T-cell (primary cell): ENCODE results near the gene SRRM4. TPM values are rescaled to one million over a fixed set of nuclear protein-coding genes. Genes with fewer than 3 reads are reported as not detected.

Experiments
- ATAC-seq, 4 experiments: fragments of 200-7000 bp in 3 of 4; fragments of 150-1000 bp in 1 of 4; cut with Tn5 transposase; replicated peaks in 1 of 4; 1 replicate in 3 of 4; 2 replicates in 1 of 4; pipeline ENCODE4 v1.10.0; 2021; ENCODE audit warnings: moderate library complexity in 3 of 4, mild to moderate bottlenecking in 2 of 4, moderate number of reproducible peaks in 1 of 4
- CTCF ChIA-PET, 2 donors: fragments of 300-600 bp; sonication (Branson Sonifier 250); formaldehyde crosslinking; loops; one replicate each; lab custom pipeline; 2022; ENCODE audit warnings: antibody characterized with exemption in 2 of 2; lab: Charles Lee
- POLR2A ChIA-PET, 2 donors: fragments of 300-600 bp; sonication (Branson Sonifier 250); formaldehyde crosslinking; loops; one replicate each; lab custom pipeline; 2022; ENCODE audit warnings: antibody characterized with exemption in 2 of 2; lab: Charles Lee
- DNase-seq, 35 experiments: peaks; one replicate each; pipeline versions ENCODE4 v3.0.0 to v3.0.0-alpha.2; 2013 to 2023
- H3K27ac ChIP-seq: one replicate; pipeline ENCODE4 v1.5.1; 2013; ENCODE audit warnings: low read length
- H3K27me3 ChIP-seq, 2 experiments: replicated peaks in 1 of 2; 1 replicate in 1 of 2; 2 replicates in 1 of 2; pipeline versions ENCODE4 v1.6.1 to v1.7.0; 2013; ENCODE audit warnings: low read length in 1 of 2, mixed read lengths in 1 of 2; ENCODE audit not compliant: control insufficient read depth in 2 of 2, insufficient read depth in 2 of 2; ENCODE audit errors: extremely low read depth in 1 of 2
- H3K36me3 ChIP-seq, 2 donors: 1 replicate in 1 of 2; 2 replicates in 1 of 2; pipeline versions ENCODE4 v1.6.1 to v1.7.0; 2013; ENCODE audit warnings: low read length in 1 of 2; ENCODE audit not compliant: control insufficient read depth in 2 of 2, insufficient read depth in 1 of 2; ENCODE audit errors: extremely low read depth in 1 of 2
- H3K4me1 ChIP-seq, 2 experiments: 1 replicate in 1 of 2; 2 replicates in 1 of 2; pipeline versions ENCODE4 v1.6.1 to v1.7.0; 2013; ENCODE audit warnings: low read length in 2 of 2, mixed read lengths in 1 of 2; ENCODE audit not compliant: insufficient read depth in 2 of 2, control insufficient read depth in 1 of 2; ENCODE audit errors: extremely low read depth in 1 of 2
- H3K4me3 ChIP-seq, 2 donors: 1 replicate in 1 of 2; 2 replicates in 1 of 2; pipeline versions ENCODE4 v1.5.1 to v1.7.0; 2013; ENCODE audit warnings: mild to moderate bottlenecking in 2 of 2, low read length in 1 of 2, moderate library complexity in 1 of 2; ENCODE audit not compliant: control insufficient read depth in 1 of 2; ENCODE audit errors: extremely low read depth in 1 of 2
- H3K9me3 ChIP-seq: 2 replicates; pipeline ENCODE4 v1.7.0; 2013
- H3K27ac Mint-ChIP-seq, 2 donors: one replicate each; pipeline ENCODE4 v1.8.0; 2020 to 2021; ENCODE audit warnings: mild to moderate bottlenecking in 2 of 2, mixed read lengths in 2 of 2
- H3K27me3 Mint-ChIP-seq, 2 donors: one replicate each; pipeline ENCODE4 v1.8.0; 2021 to 2022; ENCODE audit warnings: mixed read lengths in 2 of 2
- H3K36me3 Mint-ChIP-seq: one replicate; pipeline ENCODE4 v1.8.0; 2021; ENCODE audit warnings: mixed read lengths
- H3K4me1 Mint-ChIP-seq, 3 donors: one replicate each; pipeline ENCODE4 v1.8.0; 2020 to 2022; ENCODE audit warnings: mixed read lengths in 3 of 3, mild to moderate bottlenecking in 1 of 3
- H3K4me3 Mint-ChIP-seq, 3 donors: one replicate each; pipeline ENCODE4 v1.8.0; 2020 to 2022; ENCODE audit warnings: mild to moderate bottlenecking in 3 of 3, mixed read lengths in 3 of 3, moderate library complexity in 3 of 3
- H3K9me3 Mint-ChIP-seq, 3 donors: one replicate each; pipeline ENCODE4 v1.8.0; 2020 to 2022; ENCODE audit warnings: mixed read lengths in 3 of 3
- WGBS: methylation state at CpG from one replicate; pipeline ENCODE4 v1.1.5; 2013; ENCODE audit warnings: missing lambda C conversion rate; ENCODE audit not compliant: insufficient coverage; 5-methylcytosine and 5-hydroxymethylcytosine counted together
- total RNA-seq, 35 experiments: library from RNA in 6 of 35; stranded (reverse) in 6 of 35; fragments of 120-200 nt in 1 of 35; gene quantifications; one replicate each; pipeline versions ENCODE4 v1.2.1 to v1.2.4 and lab custom pipeline; 2013 to 2026

The SRRM4 gene
- total RNA-seq, 5 donors from 2014 or later (not counting 1 experiment from before 2014, with no cell fraction given), result not detected

DNA sequence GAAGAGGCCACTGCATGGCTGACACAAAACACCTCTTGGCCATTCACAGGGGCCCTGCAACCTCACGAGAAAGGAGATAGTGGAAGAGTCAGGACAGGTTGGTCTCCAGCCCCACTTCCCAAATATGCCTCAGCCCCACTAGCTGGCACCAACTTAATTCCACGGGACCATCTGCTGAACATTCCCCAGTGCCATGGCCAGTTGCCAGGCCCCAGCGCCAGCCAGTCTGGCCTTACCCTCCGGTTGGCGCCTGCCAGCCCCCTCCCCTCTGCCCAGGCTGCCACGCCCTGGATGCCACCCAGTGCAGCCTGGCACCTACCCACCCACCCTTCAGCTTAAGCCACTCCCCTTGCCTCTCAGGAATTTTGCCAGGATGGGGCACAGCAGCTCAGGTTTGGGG, 176.2 kb downstream of the SRRM4 start:
- ATAC-seq, result no peak
- Mint-ChIP-seq H3K27me3 (peaks cover 10 to 17% of the 10 kb centered on the region in 2 donors), H3K4me1 (no peaks in the 10 kb centered on the region), H3K36me3 (no peaks in the 10 kb centered on the region), H3K27ac (no peak overlapping the region), H3K4me3 (no peak overlapping the region), H3K9me3 (peaks cover 0 to 9% (median 1%) of the 10 kb centered on the region in 3 donors)
- no peaks in the 10 kb centered on the region for H3K36me3 ChIP-seq
- no peaks in the 10 kb centered on the region for H3K9me3 ChIP-seq
- no peak for DNase-seq
- no peak overlapping the region for H3K27ac ChIP-seq
- ChIA-PET CTCF (no interaction called here), POLR2A (no interaction called here)
- H3K4me3 ChIP-seq, result no peak overlapping the region
- H3K4me1 ChIP-seq, result no peaks in the 10 kb centered on the region
- WGBS, result 95% methylated on average over 4 of the region's 6 CpGs
- peaks cover 6 to 16% of the 10 kb centered on the region in 2 experiments for H3K27me3 ChIP-seq

DNA sequence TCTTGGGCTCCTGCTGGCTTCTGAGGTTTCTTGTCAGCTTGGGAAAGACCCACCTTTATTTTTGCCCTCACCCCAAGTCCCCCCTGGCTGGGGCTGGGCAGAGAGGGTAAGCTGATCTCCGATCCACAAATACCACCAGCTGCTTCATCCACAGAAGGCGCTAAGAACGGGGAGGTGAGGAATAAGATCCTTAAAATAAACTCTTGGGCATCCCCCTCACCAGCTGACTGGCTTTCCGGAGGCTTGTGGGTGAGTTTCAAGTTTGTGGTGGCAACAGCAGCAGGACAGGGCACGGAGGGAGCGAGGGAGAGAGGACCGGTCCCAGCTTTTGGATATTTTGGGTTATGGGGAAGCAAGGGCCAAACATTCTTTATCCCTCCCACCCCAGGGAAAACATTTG, 176.6 kb downstream of the SRRM4 start:
- Histone ChIP-seq H3K27ac (no peak overlapping the region), H3K4me1 (no peaks in the 10 kb centered on the region), H3K4me3 (no peak overlapping the region), H3K36me3 (no peaks in the 10 kb centered on the region), H3K9me3 (no peaks in the 10 kb centered on the region), H3K27me3 (peaks cover 2 to 16% of the 10 kb centered on the region in 2 experiments)
- ChIA-PET CTCF (no interaction called here), POLR2A (no interaction called here)
- H3K27me3 Mint-ChIP-seq, result peaks cover 13 to 15% of the 10 kb centered on the region in 2 donors
- H3K27ac Mint-ChIP-seq, result no peak overlapping the region
- ATAC-seq (no peak), DNase-seq (no peak)
- peaks cover 0 to 9% (median 0%) of the 10 kb centered on the region in 3 donors for H3K9me3 Mint-ChIP-seq
- no peaks in the 10 kb centered on the region for H3K36me3 Mint-ChIP-seq
- WGBS, result no CpG with 5 or more reads among the region's 7 CpGs
- H3K4me3 Mint-ChIP-seq, result no peak overlapping the region
- no peaks in the 10 kb centered on the region for H3K4me1 Mint-ChIP-seq

DNA sequence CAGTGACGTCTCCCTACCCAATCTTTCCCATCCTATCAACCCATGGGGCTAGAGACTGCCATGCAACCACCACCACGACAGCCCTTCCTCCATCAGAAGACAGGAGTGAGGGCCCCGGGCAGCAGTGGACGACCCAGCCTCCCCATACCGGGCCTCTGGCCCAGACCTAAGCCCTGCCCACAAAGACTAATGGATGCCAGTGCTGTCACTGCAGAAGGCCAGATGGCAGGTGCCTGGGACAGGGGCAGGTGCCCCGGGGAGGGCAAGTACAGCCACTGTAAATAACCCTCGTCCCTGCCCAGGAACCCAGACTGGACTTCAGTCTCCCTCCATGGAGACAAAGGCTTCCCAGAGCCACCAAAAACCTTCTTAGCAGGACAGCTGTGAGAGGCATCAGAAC, 177.1 kb downstream of the SRRM4 start:
- Histone ChIP-seq H3K27ac (no peak overlapping the region), H3K4me3 (no peak overlapping the region), H3K36me3 (no peaks in the 10 kb centered on the region), H3K27me3 (peaks cover 0 to 13% of the 10 kb centered on the region in 2 experiments), H3K4me1 (no peaks in the 10 kb centered on the region), H3K9me3 (no peaks in the 10 kb centered on the region)
- ChIA-PET CTCF (no interaction called here), POLR2A (no interaction called here)
- peaks cover 0 to 9% (median 0%) of the 10 kb centered on the region in 3 donors for H3K9me3 Mint-ChIP-seq
- no peaks in the 10 kb centered on the region for H3K36me3 Mint-ChIP-seq
- DNase-seq, result no peak
- H3K4me3 Mint-ChIP-seq, result no peak overlapping the region
- H3K4me1 Mint-ChIP-seq, result no peaks in the 10 kb centered on the region
- WGBS, result 71% methylated on average over 3 of the region's 7 CpGs
- H3K27me3 Mint-ChIP-seq, result peaks cover 13 to 14% of the 10 kb centered on the region in 2 donors
- no peak overlapping the region for H3K27ac Mint-ChIP-seq
- ATAC-seq, result no peak

DNA sequence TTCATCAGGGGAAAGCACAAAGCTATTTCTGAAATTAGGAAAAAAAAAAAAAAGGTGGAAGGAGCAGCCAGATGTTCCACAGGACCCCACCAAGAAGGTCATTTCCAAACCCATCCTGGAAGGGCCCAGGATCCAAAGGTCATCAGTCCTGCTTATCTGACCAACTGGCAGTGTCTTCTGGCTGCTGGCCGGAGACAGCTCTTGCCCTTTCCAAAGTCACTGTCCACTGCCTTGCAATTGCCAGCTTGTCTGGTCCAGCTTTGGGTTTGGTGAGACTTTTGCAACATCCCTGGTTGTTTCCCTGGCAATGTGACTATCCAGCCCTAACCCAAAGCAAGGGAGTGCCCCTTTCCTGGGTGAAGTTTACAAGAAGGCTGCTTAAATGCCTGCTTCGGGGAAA, 178.5 kb downstream of the SRRM4 start:
- Mint-ChIP-seq H3K4me3 (no peak overlapping the region), H3K27ac (no peak overlapping the region), H3K27me3 (peaks cover 7% of the 10 kb centered on the region in 2 donors), H3K4me1 (no peaks in the 10 kb centered on the region), H3K9me3 (peaks cover 0 to 3% (median 0%) of the 10 kb centered on the region in 3 donors), H3K36me3 (no peaks in the 10 kb centered on the region)
- Histone ChIP-seq H3K4me1 (no peaks in the 10 kb centered on the region), H3K9me3 (no peaks in the 10 kb centered on the region), H3K27ac (no peak overlapping the region), H3K27me3 (no peaks in the 10 kb centered on the region), H3K36me3 (no peaks in the 10 kb centered on the region), H3K4me3 (no peak overlapping the region)
- no peak for DNase-seq
- POLR2A ChIA-PET, result no interaction called here
- CTCF ChIA-PET, result no interaction called here
- ATAC-seq, result no peak
- WGBS, result 83% methylated on average over 2 of the region's 2 CpGs

DNA sequence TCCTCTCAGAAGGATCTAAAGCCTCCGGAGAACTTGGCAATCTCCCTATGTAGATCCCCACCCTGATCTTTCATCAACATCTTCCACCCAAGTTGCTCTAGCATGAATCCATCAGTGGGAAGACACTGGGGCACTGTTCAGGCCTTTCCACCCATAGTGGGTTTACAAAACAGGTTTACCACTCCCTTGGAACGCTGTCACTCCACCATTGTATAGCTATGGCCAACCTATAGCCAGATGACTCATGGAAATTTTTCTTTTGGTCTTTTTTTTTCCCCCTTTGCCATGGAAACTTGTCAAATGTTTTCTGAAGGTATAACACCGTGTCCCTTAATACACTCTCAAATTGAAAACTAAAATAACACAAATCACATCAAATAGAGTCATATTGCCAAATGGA, 186.6 kb downstream of the SRRM4 start:
- WGBS, result 69% methylated on average over 2 of the region's 3 CpGs
- H3K4me1 ChIP-seq, result no peaks in the 10 kb centered on the region
- POLR2A ChIA-PET, result no interaction called here
- Mint-ChIP-seq H3K27ac (no peak overlapping the region), H3K4me3 (no peak overlapping the region), H3K36me3 (no peaks in the 10 kb centered on the region), H3K27me3 (peaks cover 0 to 3% of the 10 kb centered on the region in 2 donors), H3K9me3 (peaks cover 3 to 13% (median 5%) of the 10 kb centered on the region in 3 donors), H3K4me1 (no peaks in the 10 kb centered on the region)
- no peak overlapping the region for H3K27ac ChIP-seq
- H3K4me3 ChIP-seq, result no peak overlapping the region
- CTCF ChIA-PET, result no interaction called here
- peaks cover 0 to 1% of the 10 kb centered on the region in 2 experiments for H3K27me3 ChIP-seq
- no peaks in the 10 kb centered on the region for H3K36me3 ChIP-seq
- DNase-seq (no peak), ATAC-seq (no peak)
- no peaks in the 10 kb centered on the region for H3K9me3 ChIP-seq

DNA sequence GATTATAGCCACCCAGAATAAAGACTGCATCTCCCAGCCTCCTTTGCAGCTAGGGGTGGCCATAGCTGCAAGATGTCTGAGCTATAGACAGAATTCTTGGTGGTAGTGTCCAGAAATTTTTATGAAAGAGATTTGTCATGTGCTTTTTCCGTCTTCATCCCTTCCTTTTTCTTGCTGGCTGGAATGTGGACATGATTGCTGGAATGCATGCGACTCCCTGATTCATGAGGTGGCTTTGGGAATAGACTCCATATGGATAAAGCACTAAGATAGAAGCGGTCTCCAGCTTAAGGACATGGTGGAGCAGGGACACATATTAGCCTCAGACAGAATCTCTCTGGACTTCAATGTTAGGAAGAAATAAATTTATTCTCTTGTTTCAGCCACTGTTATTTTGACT, 187.4 kb downstream of the SRRM4 start:
- 78% methylated on average over 1 of the region's 3 CpGs for WGBS
- Mint-ChIP-seq H3K27ac (no peak overlapping the region), H3K9me3 (peaks cover 3 to 13% (median 5%) of the 10 kb centered on the region in 3 donors), H3K36me3 (no peaks in the 10 kb centered on the region), H3K4me1 (no peaks in the 10 kb centered on the region), H3K4me3 (no peak overlapping the region), H3K27me3 (peaks cover 0 to 2% of the 10 kb centered on the region in 2 donors)
- Histone ChIP-seq H3K4me1 (no peaks in the 10 kb centered on the region), H3K27me3 (peaks cover 0 to 3% of the 10 kb centered on the region in 2 experiments), H3K27ac (no peak overlapping the region), H3K36me3 (no peaks in the 10 kb centered on the region), H3K9me3 (no peaks in the 10 kb centered on the region), H3K4me3 (no peak overlapping the region)
- DNase-seq, result no peak
- POLR2A ChIA-PET, result no interaction called here
- ATAC-seq, result no peak
- CTCF ChIA-PET, result no interaction called here

DNA sequence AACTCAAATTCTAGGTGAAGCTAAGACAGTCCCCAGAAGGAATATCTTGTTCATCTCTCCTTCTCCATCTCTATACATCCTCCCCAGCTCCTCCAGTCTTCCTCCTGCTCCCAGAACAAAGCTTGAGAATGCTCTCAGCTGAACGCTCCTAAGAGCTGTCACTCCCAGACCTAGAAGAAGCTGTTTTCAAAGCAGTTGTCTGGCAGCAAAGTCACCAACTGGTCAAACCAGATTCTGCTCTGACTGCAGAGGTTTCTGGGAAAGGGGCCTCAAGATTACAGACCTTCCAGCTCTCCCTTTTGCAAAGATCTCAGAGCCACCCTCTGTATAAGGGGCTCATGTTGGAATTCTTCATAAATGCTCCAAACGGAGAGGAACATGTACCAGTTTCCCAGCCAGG, 187.8 kb downstream of the SRRM4 start:
- POLR2A ChIA-PET, result no interaction called here

More for the DNA sequence above, 187.8 kb downstream of the SRRM4 start:
- Mint-ChIP-seq H3K27ac (no peak overlapping the region), H3K4me1 (no peaks in the 10 kb centered on the region), H3K4me3 (no peak overlapping the region), H3K9me3 (peaks cover 3 to 13% (median 5%) of the 10 kb centered on the region in 3 donors), H3K27me3 (peaks cover 0 to under 1% of the 10 kb centered on the region in 2 donors), H3K36me3 (no peaks in the 10 kb centered on the region)
- no peaks in the 10 kb centered on the region for H3K4me1 ChIP-seq
- DNase-seq, result no peak
- H3K9me3 ChIP-seq, result no peaks in the 10 kb centered on the region
- H3K27me3 ChIP-seq, result peaks cover 0 to 3% of the 10 kb centered on the region in 2 experiments
- no peak for ATAC-seq
- no peaks in the 10 kb centered on the region for H3K36me3 ChIP-seq
- no peak overlapping the region for H3K27ac ChIP-seq
- H3K4me3 ChIP-seq, result no peak overlapping the region
- 30% methylated on average over 1 of the region's 2 CpGs for WGBS
- CTCF ChIA-PET, result no interaction called here
